GM23248 (cell line): Measurements from ENCODE around the gene ANXA6. TPM values are rescaled to one million over a fixed set of nuclear protein-coding genes. Genes with fewer than 3 reads are reported as not detected.

Source experiments
- DNase-seq: peaks from one replicate; pipeline ENCODE4 v3.0.0-alpha.2; 2015
- H2AFZ ChIP-seq: fragments of 200-600 bp; sonication (generic); 2 replicates; pipeline ENCODE4 v1.6.1; 2016; ENCODE audit warnings: antibody characterized with exemption
- H3F3A ChIP-seq: fragments of 200-600 bp; sonication (generic); 2 replicates; pipeline ENCODE4 v1.6.1; 2016; ENCODE audit warnings: mild to moderate bottlenecking, antibody characterized with exemption, mixed run types; ENCODE audit not compliant: insufficient read depth
- H3K27ac ChIP-seq: fragments of 200-600 bp; sonication (generic); 2 replicates; pipeline ENCODE4 v1.5.1; 2016; ENCODE audit warnings: mild to moderate bottlenecking
- H3K27me3 ChIP-seq: fragments of 200-600 bp; sonication (generic); replicated peaks from 2 replicates; pipeline ENCODE4 v1.6.1; 2016; ENCODE audit warnings: mild to moderate bottlenecking; ENCODE audit not compliant: insufficient read depth
- H3K36me3 ChIP-seq: fragments of 200-600 bp; sonication (generic); 2 replicates; pipeline ENCODE4 v1.6.1; 2016; ENCODE audit warnings: low read depth, mild to moderate bottlenecking
- H3K4me1 ChIP-seq: fragments of 200-600 bp; sonication (generic); 2 replicates; pipeline ENCODE4 v1.6.1; 2016; ENCODE audit warnings: mild to moderate bottlenecking; ENCODE audit not compliant: insufficient read depth
- H3K4me2 ChIP-seq: fragments of 200-600 bp; sonication (generic); one replicate; pipeline ENCODE4 v1.6.1; 2016; ENCODE audit warnings: mild to moderate bottlenecking; ENCODE audit not compliant: unreplicated experiment
- H3K4me3 ChIP-seq: fragments of 200-600 bp; sonication (generic); 2 replicates; pipeline ENCODE4 v1.5.1; 2016; ENCODE audit warnings: mild to moderate bottlenecking
- H3K79me2 ChIP-seq: fragments of 200-600 bp; sonication (generic); 2 replicates; pipeline ENCODE4 v1.6.1; 2016; ENCODE audit warnings: mild to moderate bottlenecking; ENCODE audit not compliant: insufficient read depth
- H3K9ac ChIP-seq: fragments of 200-600 bp; sonication (generic); 2 replicates; pipeline ENCODE4 v1.6.1; 2016; ENCODE audit warnings: mild to moderate bottlenecking
- H3K9me2 ChIP-seq: fragments of 200-600 bp; sonication (generic); 2 replicates; pipeline ENCODE4 v1.6.1; 2016; ENCODE audit warnings: mixed run types, mild to moderate bottlenecking, moderate library complexity; ENCODE audit not compliant: insufficient read depth
- H3K9me3 ChIP-seq: fragments of 200-600 bp; sonication (generic); one replicate; pipeline ENCODE4 v1.6.1; 2017; ENCODE audit warnings: low read depth
- H4K20me1 ChIP-seq: fragments of 200-600 bp; sonication (generic); 2 replicates; pipeline ENCODE4 v1.6.0; 2016; ENCODE audit not compliant: insufficient read depth
- EZH2 ChIP-seq: fragments of 200-600 bp; sonication (generic); IDR thresholded peaks from 2 replicates; pipeline ENCODE4 v1.6.1; 2018; ENCODE audit warnings: antibody characterized with exemption, mild to moderate bottlenecking; ENCODE audit not compliant: insufficient read depth, poor library complexity, severe bottlenecking
- EZH2phosphoT487 ChIP-seq: fragments of 200-600 bp; sonication (generic); IDR thresholded peaks from 2 replicates; pipeline ENCODE4 v1.6.1; 2018; ENCODE audit warnings: antibody characterized with exemption, moderate library complexity, mild to moderate bottlenecking, low read depth; ENCODE audit not compliant: insufficient read depth
- WGBS, 2 experiments: methylation state at CpG; one replicate each; pipeline ENCODE4 v1.1.6; 2015 to 2017; ENCODE audit warnings: low lambda C conversion rate in 2 of 2, low coverage in 1 of 2; ENCODE audit errors: missing lambda C conversion rate in 2 of 2; 5-methylcytosine and 5-hydroxymethylcytosine counted together
- in situ Hi-C: fragments of 300-500 bp; cut with MboI; formaldehyde crosslinking; loops from 2 replicates; pipeline ENCODE4 v1.15.0; 2020
- polyA plus RNA-seq: library from polyadenylated mRNA; unstranded; fragments of >200 nt; fragmentation: Nextera tagmentation; extraction: Ambion mirVana; gene quantifications from 2 replicates; pipeline ENCODE4 v1.2.1, GENCODE V29; 2016
- total RNA-seq: library from RNA; depleted of rRNA; stranded (reverse); fragments of >200 nt; shearing (Covaris generic); gene quantifications from 2 replicates; pipeline ENCODE4 v1.2.3, GENCODE V29; 2014

ANXA6 gene
- total and polyA plus RNA-seq, 2 experiments from 2014 or later: 183 to 409 TPM

DNA sequence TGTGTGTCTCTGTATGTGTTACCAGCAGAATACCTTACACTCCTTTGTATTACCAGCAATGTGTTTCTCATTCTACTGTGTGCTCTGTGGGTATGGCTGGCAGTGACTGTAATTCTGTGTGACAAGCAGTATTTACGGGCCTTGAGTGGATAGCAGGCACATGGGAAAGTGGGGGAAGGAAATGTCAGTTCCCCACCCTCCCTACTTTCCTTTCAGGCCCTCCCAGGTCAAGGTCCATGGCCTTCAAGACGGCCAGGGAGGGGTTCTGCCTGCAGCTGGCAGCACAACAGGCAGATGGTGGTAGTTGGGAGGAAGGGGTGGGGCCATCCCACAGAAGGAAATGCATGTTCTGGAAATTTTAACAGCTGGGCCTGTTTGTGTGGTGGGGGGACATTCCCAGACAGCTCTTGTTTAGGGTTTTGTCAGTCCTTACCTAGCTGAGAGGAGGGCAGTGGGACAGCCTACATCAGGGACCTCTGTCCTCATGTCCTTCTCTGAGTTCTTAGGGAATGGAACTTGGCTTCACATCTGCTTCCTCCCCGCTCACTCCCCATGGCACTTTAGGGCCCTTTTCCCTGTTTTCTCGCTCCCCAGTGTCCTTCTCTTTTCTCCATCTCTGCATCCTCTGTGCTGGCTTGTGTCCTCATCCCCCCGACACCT, 62.1 kb downstream of the ANXA6 start:
- WGBS, 2 experiments: 64 to 72% methylated on average over 5 of the region's 5 CpGs
- Histone ChIP-seq H3K79me2 (no peaks in the 10 kb centered on the region), H3K27me3 (no peaks in the 10 kb centered on the region), H3K27ac (peak overlapping the region; percentile 80; the same call in 1 of the 2 replicates), H3K4me3 (no peak overlapping the region), H3K9me2 (no peaks in the 10 kb centered on the region), H2AFZ (no peak overlapping the region), H3K4me1 (peaks cover 35% of the 10 kb centered on the region), H3K4me2 (no peak overlapping the region), H3K9me3 (no peaks in the 10 kb centered on the region), H3K9ac (no peak overlapping the region), H3K36me3 (0 out of 2 replicates have a peak, but pooled peaks cover 7% of the 10 kb centered on the region), H3F3A (peaks cover 73% of the 10 kb centered on the region), H4K20me1 (no peaks in the 10 kb centered on the region)
- TF ChIP-seq EZH2 (no peak), EZH2phosphoT487 (no peak)
- DNase-seq: peak; percentile 19
- in situ Hi-C loops: no loop called here

DNA sequence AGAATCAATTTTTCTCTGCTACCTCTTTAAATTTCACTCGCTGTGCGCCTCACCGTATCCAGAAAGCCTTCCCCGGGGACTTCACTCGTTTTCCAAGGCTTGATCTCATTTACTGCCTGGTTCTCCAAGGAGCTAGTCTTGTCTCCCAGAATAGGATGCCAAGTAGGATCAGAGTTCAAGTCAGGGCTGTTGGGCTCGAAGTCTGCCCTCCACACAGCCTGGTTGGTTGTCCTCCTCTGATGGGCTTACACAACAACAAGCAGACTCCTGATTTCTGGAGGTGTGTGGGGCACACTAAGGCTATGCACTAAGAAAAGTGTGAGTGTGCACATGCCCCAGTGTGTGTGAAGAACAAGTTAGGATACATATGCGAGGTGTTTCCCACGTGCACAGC, 62.7 kb downstream of the ANXA6 start:
- H4K20me1 ChIP-seq: no peaks in the 10 kb centered on the region
- no peaks in the 10 kb centered on the region for H3K79me2 ChIP-seq
- H3K4me2 ChIP-seq: peak overlapping the region; percentile 77
- H3K4me1 ChIP-seq: peaks cover 35% of the 10 kb centered on the region
- peak; percentile 39 for DNase-seq
- no peak overlapping the region for H3K9ac ChIP-seq
- no peaks in the 10 kb centered on the region for H3K9me2 ChIP-seq
- in situ Hi-C loops: no loop called here
- 27 to 41% methylated on average over 6 to 8 of the region's 8 CpGs for WGBS, 2 experiments
- H3K36me3 ChIP-seq: 0 out of 2 replicates have a peak, but pooled peaks cover 7% of the 10 kb centered on the region
- H3K27me3 ChIP-seq: no peaks in the 10 kb centered on the region
- no peak overlapping the region for H3K4me3 ChIP-seq
- no peaks in the 10 kb centered on the region for H3K9me3 ChIP-seq
- H3F3A ChIP-seq: peaks cover 68% of the 10 kb centered on the region
- H3K27ac ChIP-seq: peak overlapping the region; percentile 80
- H2AFZ ChIP-seq: no peak overlapping the region
- TF ChIP-seq EZH2phosphoT487: no peak
- no peak for TF ChIP-seq EZH2

DNA sequence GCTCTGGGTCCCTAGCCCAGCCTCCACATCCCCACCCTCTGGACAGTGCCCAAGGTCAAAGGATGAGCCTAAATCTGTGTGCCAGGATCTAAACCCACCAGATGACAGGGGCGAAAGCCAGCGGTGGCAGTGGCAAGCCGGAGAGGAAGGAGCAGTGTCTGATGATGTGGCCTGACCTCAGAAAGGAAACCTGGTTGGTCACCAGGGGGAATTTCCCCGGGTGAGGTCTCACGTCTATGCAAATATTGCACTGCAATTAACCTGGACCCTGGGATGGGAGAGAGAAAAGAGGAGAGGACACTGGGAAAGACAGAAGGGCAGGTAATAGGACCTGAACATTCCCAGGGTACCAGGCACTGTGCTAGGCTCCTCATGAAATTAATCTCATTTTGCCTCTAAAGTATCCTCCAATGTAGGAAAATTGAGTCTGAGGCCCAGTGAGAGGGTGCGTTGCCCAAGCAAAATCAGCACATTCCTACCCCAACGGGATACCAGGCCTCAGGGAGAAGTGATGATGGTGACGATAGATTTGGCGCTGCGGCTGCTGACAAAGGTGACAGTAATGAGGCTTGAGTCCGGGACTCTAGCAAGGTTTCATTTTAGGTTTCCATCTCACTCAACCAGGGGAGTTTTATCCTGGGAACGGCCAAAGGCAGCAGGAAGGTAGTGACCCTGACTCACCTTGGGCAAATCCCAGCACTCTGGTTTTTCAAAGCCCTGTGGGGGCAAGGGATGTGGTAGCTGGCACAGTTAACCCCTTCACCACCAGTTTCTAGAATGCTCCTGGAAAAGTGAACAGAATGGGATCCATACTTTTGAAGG, 63.3 kb downstream of the ANXA6 start:
- peaks cover 61% of the 10 kb centered on the region for H3F3A ChIP-seq
- peak; percentile 60 for DNase-seq
- peak overlapping the region; percentile 43; the same call in 1 of the 2 replicates for H3K9ac ChIP-seq
- peak overlapping the region; percentile 10; the same call in 1 of the 2 replicates for H3K4me3 ChIP-seq
- peak overlapping the region; percentile 80 for H3K27ac ChIP-seq
- no peak overlapping the region for H2AFZ ChIP-seq
- 0 out of 2 replicates have a peak, but pooled peaks cover 3% of the 10 kb centered on the region for H3K36me3 ChIP-seq
- peaks cover 35% of the 10 kb centered on the region for H3K4me1 ChIP-seq
- H4K20me1 ChIP-seq: no peaks in the 10 kb centered on the region
- no peaks in the 10 kb centered on the region for H3K27me3 ChIP-seq
- H3K79me2 ChIP-seq: no peaks in the 10 kb centered on the region
- H3K9me3 ChIP-seq: no peaks in the 10 kb centered on the region
- H3K4me2 ChIP-seq: peak overlapping the region; percentile 77
- TF ChIP-seq EZH2 (no peak), EZH2phosphoT487 (no peak)
- in situ Hi-C loops: no loop called here
- WGBS, 2 experiments: 41 to 45% methylated on average over 12 of the region's 12 CpGs
- H3K9me2 ChIP-seq: no peaks in the 10 kb centered on the region

DNA sequence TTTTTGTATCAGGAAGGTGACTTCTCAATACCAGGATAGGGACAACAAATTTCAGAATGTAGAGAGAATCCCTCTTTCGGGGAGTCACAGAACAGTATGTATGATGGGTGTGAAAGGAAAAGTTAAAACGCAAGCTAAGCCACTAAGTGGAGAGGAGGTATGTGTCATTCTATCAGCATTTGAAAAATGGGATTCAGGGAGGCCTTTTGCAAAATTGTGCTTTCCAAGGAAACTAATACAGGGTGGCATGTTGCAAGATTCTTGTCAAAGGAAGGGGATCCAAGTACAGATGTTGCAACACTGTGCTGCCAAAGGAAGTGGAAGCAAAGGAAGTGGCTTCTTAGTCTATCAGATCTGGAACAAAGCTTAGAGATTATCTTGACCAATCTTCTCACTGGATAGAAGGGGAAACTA, 64.1 kb downstream of the ANXA6 start:
- Histone ChIP-seq H3K9me2 (no peaks in the 10 kb centered on the region), H2AFZ (no peak overlapping the region), H3K9me3 (no peaks in the 10 kb centered on the region), H3K27me3 (no peaks in the 10 kb centered on the region), H3K4me2 (peak overlapping the region; percentile 77), H3K79me2 (no peaks in the 10 kb centered on the region), H4K20me1 (no peaks in the 10 kb centered on the region), H3F3A (peaks cover 55% of the 10 kb centered on the region), H3K4me3 (peak overlapping the region; percentile 52), H3K9ac (peak overlapping the region; percentile 56), H3K27ac (peak overlapping the region; percentile 80), H3K36me3 (no peaks in the 10 kb centered on the region), H3K4me1 (peaks cover 35% of the 10 kb centered on the region)
- no peak for TF ChIP-seq EZH2
- no peak for TF ChIP-seq EZH2phosphoT487
- in situ Hi-C loops: no loop called here
- 0% methylated on average over 2 of the region's 2 CpGs for WGBS, 2 experiments
- peak; percentile 97 for DNase-seq
